Inferior parietal cortex (tissue), 1 donor: ENCODE data around the gene KCNJ12.
"Not testable (repeated sequence)": the region's sequence is repeated elsewhere in the genome, so short reads cannot be mapped to it uniquely, and the experiment has no call there.

Experiments used
- DNase-seq: peaks from one replicate; pipeline ENCODE4 v3.0.0-alpha.2; 2016; ENCODE audit errors: extremely low spot score

KCNJ12 gene

DNA sequence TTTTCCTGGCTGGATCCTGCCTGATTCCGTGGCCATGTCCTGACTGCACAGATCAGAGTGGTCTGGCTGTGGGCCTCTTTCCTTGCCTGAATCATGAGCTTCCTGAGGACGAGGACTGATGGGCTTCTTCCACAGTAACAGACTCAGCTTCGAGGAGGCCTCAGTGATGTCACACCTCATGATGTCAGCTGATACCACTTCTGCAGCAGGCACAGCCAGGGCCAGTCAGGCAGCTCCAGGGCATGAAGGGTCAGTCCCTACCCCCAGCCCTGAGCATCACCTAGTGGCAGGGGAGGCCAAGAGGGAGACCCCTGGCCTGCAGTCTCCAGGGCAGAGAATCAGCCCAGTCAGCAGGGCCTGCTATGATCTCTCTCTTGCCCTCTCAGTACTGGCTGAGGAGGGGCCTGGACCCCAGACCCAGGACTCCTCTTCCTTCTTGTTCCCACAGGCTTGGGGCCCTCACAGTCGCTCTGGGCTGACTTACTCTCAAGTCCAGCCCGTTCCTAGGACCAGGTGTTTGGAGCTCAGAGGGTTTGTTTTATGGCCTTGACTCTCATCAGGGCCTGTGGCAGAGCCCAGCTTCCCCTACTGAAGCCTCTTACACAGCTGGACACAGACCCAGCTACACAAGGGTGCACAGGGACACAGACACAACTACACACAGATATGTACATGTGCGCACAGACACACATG is 26.7 kb upstream of the KCNJ12 start:
- DNase-seq: not testable (repeated sequence)

DNA sequence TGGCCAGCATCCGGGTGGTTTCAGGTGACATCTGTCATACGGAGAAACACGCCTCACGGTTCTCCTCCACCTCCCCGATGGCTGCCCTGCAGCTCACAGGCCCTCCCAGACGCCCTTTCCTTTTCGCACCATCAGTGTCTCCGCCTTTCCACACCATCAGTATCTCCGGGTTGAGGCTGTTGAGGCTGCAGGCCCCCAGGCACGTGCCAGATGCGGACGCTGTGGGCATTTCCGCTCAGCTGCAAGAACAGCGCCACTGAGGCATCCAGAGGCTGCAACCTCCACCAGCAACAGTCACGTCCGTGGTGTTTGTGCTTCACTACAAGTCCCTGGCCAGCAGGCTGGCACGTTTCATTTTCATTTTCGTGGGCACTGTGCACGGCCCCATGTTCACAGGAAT is 25.7 kb upstream of the KCNJ12 start:
- DNase-seq: not testable (repeated sequence)

DNA sequence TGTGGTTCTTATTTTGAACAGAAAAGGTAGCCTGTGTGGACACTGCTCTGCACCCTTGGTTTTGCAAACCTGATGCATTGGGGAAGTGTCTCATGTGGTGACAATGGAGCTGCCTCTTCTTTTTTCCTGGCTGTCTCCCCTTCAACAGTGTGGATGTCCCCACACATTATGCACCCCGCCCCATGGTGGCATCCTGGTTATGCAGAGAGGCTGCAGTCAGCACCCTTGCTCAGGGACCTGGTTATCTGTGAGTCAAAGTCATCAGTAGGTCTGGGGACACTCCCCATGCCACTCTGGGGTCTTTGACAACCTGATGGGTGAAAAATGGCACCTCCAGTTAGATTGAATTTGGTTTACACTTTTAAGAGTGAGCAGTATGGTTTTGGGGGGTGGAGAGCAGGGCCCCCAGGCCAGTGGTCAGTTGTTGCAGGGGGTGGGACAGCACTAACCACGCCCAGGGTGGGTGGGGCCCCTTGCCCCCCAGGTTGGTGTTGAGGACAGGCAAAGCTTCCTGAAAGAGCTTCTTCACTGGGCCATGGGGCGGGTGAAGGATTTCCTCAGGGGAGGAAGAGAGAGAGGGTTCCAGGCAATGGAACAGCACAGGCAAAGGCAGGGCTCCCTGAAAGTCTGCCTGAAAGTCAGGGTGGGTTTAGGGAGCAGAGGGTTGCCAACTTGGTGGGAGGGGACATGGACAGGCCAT is 24.6 kb upstream of the KCNJ12 start:
- no peak for DNase-seq

DNA sequence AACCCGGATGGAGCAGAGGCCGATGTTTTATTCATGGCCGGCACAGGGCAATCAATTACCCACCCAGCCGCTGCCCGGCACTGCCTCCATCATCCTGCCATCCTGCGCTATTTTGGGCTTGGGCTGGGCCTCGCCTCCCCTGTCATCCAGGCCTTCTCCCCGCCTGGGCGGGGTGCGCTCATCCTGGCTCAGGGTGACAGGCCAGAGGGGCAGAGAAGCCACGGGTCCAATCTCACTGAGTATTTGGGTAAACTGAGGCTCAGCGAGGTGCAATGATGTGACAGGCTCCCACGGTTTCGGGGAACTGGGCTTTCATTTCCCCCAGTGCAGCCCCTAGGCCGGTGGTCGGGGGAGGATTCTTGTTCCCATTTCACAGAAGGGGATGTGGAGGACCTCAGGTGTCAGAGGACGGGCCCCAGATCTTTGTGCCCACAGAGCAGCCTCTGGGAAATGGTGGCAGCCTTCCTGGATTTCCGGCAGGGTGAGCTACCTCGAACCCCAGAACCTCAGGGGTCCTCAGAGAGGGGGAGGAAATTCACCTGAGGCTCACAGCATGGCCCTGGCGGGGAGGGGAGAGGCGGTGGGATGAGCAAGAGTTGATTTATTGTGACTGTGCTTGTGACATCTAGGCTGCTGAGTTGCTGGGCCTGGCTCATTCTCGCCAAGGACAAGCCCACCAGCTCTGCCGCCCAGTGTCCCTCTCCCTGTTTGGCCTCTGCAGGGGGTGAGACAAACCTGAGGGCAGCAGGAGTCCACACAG is 23.8 kb upstream of the KCNJ12 start:
- no peak for DNase-seq

DNA sequence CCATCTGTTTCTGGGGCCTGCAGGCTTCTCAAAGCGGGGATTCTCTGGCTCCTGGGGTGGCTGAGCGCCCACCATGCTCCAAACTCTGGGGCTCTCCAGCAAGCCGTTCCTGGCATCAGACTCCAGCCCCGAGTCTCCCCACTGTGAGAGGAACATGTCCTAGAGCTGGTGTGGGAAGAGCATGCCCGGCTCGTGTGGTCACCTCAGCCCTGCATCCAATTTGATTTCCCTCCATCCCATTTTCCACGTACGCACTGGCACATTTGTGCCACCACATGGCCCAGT is 23.2 kb upstream of the KCNJ12 start:
- DNase-seq: no peak

DNA sequence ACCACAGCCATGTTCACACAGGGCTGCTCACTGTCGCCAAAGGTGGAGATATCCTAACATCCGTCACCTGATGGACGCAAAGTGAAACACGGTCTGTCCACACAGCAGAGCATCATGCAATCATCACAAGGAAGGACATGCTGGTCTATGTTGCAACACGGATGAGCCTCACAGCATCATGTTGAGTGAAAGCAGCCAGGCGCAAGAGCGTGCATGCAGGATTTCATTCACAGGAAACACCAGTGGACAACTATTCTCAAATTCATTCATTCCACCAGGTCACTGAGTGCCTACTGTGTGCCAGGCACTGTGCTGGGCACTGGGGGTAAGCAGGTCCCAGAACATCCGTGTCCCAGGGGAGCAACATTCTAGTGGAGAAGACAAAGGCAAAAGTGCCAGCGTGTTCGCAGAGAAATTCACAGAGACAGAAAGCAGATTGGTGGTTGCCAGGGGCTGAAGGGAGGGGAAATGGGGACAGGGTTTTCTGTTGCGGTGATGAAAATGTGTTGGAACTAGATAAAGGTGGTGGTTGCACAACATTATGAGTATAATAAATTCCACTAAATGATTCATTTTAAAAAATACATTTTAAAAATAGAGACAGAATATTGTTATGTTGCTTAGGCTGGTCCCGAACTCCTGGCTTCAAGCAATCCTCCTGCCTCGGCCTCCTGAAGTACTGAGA is 22.7 kb upstream of the KCNJ12 start:
- no peak for DNase-seq

DNA sequence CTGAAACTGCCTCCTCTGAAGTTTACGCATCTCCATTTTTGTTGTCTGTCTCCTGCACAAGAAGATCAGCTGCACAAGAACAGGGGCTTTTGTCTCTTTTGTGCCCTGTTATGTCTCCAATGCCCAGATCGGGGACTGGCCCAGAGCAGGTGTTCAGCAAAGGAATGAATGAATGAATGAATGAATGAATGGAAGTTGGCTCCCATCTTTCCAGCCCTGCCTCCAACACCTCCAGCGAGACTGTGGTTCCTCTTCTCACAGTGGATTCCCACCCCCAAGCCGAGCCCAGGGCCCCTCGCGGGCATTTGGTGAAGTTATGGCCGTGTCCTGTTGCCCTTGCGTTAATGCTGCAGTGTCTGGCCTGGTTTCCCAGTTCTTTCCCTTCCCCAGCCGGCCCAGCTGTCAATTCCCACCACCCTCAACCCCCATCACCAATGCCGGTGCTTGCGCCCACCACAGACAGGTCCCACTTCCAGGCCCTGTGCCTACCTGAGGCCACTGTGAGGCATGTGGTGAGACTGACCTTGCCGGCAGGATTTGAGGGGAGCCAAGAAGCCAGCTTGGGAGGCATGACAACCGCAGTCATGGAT is 21.3 kb upstream of the KCNJ12 start:
- DNase-seq: no peak

DNA sequence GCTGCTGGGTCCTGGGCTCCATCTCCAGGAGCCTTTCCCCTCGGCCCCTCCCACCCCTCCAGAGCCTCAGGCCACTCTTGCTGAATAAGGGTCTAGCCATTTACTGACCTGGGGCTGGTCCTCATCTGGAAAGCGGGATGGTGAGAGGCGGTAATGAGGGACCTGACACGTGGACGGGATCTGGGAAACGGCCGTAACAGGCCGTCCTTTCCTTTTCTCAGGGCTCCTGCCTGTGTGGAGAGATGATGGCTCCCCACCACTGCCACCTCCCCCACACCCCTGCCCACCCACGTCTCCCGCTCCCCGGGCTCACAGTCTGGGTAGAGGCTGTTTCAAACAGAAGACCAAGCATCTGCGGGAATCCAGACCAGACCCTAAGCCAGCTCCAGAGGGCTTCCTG is 20.6 kb upstream of the KCNJ12 start:
- DNase-seq: no peak

DNA sequence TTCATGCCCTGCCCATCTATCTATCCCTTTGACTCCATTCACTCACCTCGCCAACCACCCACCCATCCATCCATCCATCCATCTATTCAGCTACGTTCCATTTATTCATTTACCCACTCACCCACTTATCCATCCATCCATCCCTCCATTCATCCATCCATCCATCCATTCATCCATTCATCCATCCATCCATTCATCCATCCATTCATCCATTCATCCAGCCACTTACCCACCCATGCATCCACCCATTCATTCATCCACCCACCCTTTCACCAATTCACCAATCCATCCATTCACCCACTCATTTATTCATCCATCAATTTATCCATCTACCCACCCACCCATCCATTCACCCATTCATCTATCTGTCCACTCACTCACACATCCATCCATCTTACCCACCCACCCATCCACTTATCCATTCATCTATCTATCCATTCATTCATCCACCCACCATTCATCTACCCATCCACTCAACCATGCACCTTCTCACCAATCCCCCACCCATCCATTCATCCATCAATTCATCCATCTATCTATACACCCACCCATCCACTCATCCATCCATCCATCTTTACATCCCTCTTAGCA is 19.5 kb upstream of the KCNJ12 start:
- no peak for DNase-seq

DNA sequence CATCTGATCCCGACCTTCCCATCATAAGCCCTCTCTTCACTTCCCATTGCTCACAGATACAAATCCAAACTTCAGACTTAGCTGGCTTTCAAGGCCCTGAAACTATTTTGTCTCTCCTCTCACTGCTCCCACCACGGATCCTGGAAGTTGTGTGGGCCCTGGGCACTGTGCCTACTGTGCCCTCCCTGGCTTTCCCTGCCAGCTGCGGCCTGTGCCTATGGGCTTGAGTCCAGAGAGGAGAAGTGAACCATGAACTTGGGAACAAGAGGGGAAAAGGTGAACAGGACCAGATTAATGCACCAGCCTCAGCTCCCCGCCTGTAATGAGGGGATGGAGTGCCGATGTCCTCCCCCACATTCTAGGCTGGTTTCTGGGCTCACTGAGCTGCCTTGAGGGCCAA is 18.9 kb upstream of the KCNJ12 start:
- no peak for DNase-seq

DNA sequence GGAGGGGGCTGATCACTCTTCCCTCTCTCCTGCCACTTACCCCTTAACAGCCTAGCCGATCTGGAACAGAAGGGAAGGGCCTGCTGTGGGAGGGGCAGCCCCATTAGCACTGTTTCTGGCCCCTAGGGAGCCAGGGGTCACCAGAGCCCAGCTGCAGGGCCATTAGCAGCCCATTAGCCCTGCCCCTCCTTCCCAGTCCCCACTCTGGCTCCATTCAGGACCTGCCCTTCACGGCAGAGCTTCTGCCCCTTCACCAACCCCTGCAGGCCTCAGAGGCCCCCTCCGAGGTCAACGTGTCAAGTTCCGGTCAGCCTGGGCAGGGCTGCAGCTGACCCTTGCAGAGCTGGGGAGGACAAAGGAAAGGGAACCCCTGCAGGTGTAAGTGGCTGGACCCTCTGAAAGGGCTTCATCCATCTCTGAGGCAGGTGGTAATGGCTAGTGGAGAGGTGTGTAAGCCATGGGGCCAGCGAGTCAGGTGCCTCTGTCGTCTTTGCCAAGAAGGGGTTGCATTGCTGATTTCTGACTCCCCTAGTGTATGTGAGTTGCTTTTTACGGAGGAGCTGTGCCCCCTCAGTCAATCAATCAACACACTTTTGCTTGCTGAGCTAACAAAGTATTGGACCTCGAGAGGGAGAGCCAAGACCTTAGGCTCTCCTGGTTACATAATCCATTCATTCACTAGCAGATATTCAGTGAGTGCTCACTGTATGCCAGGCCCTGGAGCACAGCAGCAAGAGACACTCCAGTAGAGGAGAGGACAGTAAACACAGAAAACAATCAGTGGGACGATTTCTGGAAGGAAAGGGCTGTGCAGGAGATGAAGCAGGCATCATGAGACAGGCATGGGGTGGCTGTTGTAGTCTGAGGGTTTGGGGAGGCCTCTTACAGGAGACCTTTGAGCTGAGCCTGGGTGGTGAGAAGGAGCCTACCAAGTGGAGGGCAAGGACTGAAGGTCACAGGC is 18.2 kb upstream of the KCNJ12 start:
- DNase-seq: no peak

DNA sequence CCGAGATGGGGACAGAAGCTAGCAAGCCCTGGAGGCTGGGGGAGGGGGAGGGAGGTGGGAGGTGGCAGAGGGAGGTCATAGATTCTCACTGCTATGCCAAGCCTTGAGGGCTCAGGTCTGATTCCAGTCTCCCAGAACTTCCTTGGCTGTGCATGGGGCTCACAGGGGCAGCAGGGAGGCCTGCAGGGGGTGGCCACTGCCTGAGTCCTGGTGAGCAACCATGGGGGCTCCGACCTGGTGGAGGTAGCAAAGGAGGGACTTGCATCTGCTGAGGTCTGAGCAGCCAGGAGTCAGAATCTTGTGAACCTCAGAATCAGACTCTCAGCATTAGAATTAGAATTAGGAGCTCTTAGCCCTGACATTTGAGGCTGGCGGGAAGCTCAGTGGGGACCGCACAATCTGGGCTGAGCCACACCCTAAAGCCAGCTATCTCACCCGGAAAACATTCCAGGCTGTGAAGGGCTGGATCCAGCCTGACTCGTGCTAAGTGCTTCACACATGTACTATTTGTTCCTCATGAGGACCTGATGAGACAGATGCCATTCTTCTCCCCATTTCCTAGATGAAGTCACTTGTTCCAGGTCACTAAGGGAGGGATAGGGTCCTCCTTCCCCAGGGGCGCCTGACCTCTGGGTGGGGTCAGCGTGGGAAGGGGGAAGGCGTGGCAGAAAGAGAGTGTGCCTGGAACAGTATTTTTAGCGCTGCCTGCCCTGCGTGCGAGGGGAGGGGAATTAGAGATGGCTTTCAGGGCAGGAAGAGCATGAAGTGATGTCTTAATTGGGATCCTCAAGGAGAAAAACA is 17.3 kb upstream of the KCNJ12 start:
- no peak for DNase-seq

DNA sequence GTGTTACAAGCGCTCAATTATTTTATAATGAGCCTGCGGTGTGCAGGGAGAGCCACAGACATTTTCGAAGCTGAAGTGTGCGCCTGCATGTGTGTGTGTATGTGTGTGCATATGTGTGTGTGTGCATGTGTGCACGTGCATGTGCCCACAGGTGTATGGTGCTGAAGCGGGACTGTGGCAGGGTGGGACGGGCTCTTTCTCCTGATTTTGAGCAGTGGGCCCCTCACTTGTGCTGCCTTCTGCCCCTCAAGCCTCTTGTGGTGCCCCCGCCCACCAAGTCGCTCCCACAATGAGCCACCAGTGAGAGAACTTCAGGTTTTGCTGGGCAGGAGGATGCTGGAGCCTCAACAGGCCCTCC is 16.7 kb upstream of the KCNJ12 start:
- DNase-seq: no peak

DNA sequence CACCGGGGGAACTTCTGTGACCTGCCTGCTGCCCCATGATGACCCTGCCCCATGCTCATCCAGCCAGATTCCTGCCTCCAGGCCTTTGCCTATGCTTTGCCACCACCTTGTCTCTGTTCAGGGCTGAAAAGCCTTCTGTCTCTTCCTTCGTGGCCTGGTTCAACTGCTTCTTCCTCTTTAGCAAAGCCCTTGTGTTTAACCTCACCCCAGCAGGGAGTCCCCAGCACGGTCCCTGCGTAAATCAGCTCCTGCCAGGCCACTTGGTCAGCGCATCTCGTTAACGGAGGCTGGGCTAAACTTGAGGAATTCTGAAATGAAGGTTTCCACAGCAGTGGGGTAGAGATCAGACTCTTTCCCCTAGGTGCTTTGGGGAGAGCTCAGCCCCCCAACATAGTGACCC is 16.1 kb upstream of the KCNJ12 start:
- no peak for DNase-seq

DNA sequence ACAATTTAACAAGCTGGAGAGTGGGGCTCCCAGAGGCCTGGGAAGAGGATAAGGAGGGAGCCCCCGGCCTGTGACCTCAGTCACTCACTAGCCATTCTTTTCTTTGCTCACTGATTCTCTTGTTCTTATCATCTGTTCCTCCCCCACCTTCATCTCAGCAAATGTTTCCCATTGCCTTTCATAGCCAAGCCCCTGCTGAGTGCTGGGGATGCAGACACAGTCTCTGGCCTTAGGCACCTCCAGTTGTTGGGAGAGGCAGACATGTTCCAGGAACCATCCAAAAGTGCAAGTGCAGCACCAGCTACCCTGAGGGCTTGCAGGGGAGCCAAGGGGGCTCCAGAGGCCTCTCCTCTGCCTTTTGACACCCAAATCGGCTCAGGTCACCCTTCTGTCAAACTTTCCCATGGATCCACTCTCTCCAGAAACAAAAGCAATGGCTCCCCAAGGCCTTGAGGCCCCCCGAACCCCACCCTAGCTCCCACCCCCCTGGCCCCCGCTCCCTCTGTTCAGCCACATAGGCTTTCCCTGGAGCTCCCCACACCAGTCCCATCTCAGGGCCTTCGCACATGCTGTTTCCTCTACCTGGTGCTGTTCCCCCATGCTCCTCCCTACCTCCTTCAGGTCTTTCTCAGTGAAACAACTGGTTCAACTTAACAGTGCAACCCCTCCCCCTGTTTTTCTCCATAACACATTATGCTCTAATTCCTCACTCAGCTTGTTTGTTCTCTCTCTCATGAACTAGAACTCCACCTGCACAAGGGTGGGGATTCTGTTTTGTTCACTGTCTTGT is 14.9 kb upstream of the KCNJ12 start:
- DNase-seq: no peak

DNA sequence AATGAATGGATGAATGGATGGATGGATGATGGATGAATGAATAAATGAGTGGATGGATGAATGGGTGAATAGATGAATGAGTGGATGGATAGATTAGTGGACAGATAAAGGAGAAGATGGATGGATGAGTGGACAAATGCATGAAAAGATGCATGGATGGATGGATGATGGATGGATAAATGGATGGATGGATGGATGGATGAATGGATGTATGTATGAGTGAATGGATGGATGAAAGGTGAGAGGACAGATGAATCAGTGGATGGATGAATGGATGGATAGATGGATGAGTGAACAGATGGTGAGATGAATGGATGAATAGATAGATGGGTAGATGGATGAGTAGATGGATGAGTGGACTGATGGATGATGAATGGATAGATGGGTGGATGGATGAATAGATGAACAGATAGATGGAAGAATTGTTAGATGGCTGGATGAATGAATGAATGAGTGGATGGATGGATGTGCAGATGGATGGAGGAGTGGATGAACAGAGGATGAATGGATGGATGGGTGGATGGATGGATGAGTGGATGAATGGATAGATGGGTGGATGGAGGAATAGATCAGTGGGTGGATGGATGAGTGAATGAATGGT is 13.7 kb upstream of the KCNJ12 start:
- DNase-seq: no peak

DNA sequence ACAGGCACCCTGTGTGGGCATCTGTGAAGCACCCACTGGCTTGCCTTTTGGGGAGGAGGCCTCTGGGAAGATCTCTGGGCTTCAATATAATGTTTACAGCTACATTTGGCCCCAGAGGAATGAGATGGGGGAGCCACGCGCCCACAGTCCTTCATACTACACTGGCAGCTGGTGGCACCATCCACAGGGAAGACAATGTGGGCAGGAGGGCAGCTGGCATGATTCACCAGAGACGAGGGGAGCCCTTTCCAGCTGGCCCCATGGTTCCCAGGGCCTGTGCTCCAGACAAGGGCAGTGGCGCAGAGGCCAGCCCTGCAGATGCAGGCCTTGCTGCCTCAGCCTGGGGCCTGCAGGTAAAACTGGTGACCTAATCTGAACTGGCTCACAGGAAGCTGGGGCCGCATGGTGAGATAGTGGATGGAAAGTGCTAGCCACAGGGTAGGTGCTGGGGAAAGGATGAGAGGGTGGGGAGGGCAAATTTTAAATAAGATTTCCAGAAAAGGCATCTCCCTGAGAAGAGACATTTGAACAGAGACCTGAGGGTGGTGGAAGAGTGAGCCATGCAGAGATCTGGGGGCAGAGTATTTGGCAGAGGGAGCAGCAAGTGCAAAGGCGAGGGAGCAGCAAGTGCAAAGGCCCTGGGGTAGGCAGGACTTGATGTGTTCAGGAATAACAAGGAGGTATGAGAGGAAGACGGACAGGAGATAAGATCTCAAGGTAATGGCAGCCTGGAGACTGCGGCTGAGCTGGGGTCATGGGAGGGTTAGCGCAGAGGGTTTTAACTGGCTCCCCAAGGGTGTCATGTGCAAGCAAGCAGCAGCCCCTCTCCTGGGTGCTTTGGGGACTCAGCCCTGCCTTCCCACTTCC is 12.1 kb upstream of the KCNJ12 start:
- DNase-seq: no peak

DNA sequence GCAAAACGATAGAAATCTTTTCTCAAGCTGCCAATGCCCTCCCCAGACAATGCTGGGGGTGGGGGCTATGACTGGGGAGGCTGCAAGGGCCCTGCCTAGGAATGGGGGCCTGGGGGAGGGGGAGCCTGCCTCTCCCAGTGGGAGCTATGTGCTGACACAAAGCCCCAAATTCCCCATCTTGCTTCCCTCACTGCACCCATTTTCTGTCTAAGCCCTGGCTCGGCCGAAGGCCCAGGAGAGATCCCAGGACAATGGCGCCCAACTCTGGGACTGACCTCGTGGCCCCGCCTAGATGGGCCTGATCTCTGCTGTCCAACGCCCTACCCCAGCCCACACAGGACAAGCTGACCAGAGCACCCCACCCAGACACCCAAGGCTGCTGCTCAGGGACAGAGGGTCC is 11.1 kb upstream of the KCNJ12 start:
- no peak for DNase-seq
